HL-60 (cell line): Measurements from ENCODE around the gene UQCR11.
A peak's percentile ranks its signal among the peaks of the same experiment; 100 is the strongest.

ENCODE experiments used
- DNase-seq, 2 experiments: peaks; one replicate each; pipeline ENCODE4 v3.0.0-alpha.2; 2010 to 2020; ENCODE audit warnings: low read depth in 1 of 2, low spot score in 1 of 2
- H3K27ac ChIP-seq: fragments of 250-450 bp; sonication (Bioruptor Pico); replicated peaks from 2 replicates; pipeline ENCODE4 v1.5.1; 2020; ENCODE audit warnings: mild to moderate bottlenecking, moderate library complexity
- H3K27me3 ChIP-seq: fragments of 250-450 bp; sonication (Bioruptor Pico); 2 replicates; pipeline ENCODE4 v1.5.1; 2021; ENCODE audit warnings: mild to moderate bottlenecking, moderate library complexity; ENCODE audit not compliant: insufficient read depth, poor library complexity, severe bottlenecking
- H3K4me3 ChIP-seq: replicated peaks from 2 replicates; pipeline ENCODE4 v1.5.1; 2011; ENCODE audit warnings: mild to moderate bottlenecking, control low read depth, low read length; ENCODE audit not compliant: insufficient read depth
- CTCF ChIP-seq: IDR thresholded peaks from one replicate; pipeline ENCODE4 v1.5.1; 2011; ENCODE audit warnings: low read length, control low read depth, inconsistent platforms; ENCODE audit not compliant: insufficient read depth
- GABPA ChIP-seq: IDR thresholded peaks from 2 replicates; pipeline ENCODE4 v1.6.1; 2012; ENCODE audit warnings: low read depth
- POLR2AphosphoS5 ChIP-seq: IDR thresholded peaks from 2 replicates; pipeline ENCODE4 v1.6.1; 2012; ENCODE audit warnings: low read depth
- SPI1 ChIP-seq: IDR thresholded peaks from 2 replicates; pipeline ENCODE4 v1.6.1; 2012; ENCODE audit warnings: low read depth, mild to moderate bottlenecking, borderline replicate concordance
- TF ChIP-seq, protein P1 (sequence below): IDR thresholded peaks from 2 replicates; pipeline ENCODE4 v1.6.1; 2012; ENCODE audit warnings: low read depth; ENCODE audit not compliant: insufficient replicate concordance

Gene UQCR11

GRCh38 chr19:1576242-1577089 is 28.8 kb downstream of the UQCR11 start:
- H3K4me3 ChIP-seq, result no peak overlapping the region
- H3K27me3 ChIP-seq, result no peaks in the 10 kb centered on the region
- no peak for TF ChIP-seq POLR2AphosphoS5
- TF ChIP-seq CTCF, result no peak
- no peak for TF ChIP-seq SPI1
- TF ChIP-seq GABPA, result no peak
- TF ChIP-seq, protein P1, sequence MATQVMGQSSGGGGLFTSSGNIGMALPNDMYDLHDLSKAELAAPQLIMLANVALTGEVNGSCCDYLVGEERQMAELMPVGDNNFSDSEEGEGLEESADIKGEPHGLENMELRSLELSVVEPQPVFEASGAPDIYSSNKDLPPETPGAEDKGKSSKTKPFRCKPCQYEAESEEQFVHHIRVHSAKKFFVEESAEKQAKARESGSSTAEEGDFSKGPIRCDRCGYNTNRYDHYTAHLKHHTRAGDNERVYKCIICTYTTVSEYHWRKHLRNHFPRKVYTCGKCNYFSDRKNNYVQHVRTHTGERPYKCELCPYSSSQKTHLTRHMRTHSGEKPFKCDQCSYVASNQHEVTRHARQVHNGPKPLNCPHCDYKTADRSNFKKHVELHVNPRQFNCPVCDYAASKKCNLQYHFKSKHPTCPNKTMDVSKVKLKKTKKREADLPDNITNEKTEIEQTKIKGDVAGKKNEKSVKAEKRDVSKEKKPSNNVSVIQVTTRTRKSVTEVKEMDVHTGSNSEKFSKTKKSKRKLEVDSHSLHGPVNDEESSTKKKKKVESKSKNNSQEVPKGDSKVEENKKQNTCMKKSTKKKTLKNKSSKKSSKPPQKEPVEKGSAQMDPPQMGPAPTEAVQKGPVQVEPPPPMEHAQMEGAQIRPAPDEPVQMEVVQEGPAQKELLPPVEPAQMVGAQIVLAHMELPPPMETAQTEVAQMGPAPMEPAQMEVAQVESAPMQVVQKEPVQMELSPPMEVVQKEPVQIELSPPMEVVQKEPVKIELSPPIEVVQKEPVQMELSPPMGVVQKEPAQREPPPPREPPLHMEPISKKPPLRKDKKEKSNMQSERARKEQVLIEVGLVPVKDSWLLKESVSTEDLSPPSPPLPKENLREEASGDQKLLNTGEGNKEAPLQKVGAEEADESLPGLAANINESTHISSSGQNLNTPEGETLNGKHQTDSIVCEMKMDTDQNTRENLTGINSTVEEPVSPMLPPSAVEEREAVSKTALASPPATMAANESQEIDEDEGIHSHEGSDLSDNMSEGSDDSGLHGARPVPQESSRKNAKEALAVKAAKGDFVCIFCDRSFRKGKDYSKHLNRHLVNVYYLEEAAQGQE, result no peak
- H3K27ac ChIP-seq, result no peak overlapping the region
- DNase-seq, result no peak

DNA sequence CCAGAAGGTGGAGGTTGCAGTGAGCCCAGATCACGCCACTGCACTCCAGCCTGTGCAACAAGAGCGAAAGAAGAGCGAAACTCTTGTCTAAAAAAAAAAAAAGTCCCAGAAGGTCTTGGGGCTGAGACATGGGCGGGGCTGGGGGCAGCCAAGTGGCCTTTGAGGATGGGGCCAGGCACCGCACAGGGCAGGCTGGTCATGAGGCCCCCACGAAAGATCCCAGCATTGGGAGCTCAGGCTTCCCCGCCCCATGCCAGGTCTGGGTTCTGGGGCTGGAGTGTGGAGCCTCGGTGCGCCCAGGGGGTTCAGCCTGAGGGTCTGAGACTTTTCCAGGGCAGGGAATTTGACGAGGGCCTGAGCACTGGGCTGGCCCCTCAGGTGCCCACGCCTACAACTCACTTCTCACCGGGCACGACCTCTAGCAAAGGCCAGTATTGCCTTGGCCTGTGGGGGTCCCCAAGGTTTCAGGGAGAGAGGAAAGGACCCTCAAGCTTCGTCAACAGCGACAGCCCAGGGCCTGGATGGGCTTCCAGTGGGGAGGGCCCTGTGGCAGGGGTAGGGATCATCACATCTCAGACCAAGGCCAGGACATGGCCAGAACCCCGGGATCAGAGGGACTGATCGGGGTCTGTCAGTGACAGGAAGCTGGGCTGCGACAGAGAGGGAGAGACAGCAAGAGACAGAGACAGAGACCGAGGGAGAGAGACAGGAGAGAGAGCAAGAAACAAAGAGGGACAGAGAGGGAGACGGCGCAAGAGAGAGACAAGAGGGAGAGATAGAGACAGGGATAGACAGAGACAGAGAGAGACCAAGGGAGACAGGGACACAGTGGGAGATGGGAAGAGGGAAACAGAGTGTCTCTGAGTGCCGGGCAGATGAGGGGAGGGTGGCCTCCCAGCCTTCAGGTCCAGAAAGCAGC is 29.7 kb downstream of the UQCR11 start:
- DNase-seq, result no peak
- H3K27ac ChIP-seq, result no peak overlapping the region

DNA sequence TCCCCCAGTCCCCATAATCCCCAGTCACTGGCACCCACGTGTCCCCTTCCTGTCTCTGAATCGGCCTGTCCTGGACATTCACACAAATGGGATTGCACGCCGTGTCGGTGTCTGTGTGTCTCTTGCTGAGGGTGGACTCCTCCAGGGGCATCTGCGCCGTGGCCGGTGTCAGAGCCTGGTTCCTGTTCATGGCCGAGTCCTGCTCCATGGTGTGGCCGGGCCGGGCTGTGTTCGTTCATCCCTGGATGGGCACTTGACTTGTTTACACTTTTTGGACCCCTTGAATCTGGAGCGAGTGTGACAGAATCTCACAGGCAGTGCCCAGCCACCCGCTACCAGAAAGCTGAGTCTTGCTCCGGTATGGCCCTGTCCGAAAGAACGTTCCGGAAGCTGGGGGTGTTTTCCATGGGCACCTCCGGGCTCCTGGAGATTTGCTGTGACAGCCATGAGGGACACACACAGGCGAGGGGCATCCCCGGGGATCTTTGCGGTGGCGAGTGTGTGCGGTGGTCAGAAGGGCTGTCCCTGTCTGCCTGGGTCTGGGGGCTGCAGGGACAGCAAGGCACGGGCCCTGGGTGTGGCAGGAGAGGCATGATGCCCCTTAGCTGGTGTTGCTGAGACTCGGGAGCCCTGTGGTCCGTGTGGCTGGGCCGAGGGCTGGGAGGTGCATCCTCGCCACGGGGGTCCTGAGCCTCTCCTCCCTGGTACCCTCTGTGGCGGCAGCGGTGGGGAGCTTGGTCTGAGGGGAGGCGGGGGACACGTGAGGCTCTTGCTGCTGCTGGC is 30.7 kb downstream of the UQCR11 start:
- no peak overlapping the region for H3K4me3 ChIP-seq
- TF ChIP-seq SPI1, result no peak
- TF ChIP-seq GABPA, result no peak
- TF ChIP-seq POLR2AphosphoS5, result no peak
- TF ChIP-seq CTCF, result no peak
- TF ChIP-seq, protein P1, result no peak
- H3K27me3 ChIP-seq, result no peaks in the 10 kb centered on the region
- no peak for DNase-seq
- H3K27ac ChIP-seq, result no peak overlapping the region

More for the DNA sequence above, 29.7 kb downstream of the UQCR11 start:
- no peak overlapping the region for H3K4me3 ChIP-seq
- TF ChIP-seq POLR2AphosphoS5 (peak; percentile 39; the same call in 1 of the 2 replicates), SPI1 (no peak)
- no peaks in the 10 kb centered on the region for H3K27me3 ChIP-seq
